Amygdala (tissue), 56 donors: ENCODE results near the gene FGF3.

Experiments used
- DNase-seq, 56 donors: peaks; one replicate each; lab custom pipeline; 2025; lab: John Stamatoyannopoulos, UW

FGF3 gene

GRCh38 chr11:69807106-69807815 lies 12.0 kb downstream of the FGF3 start:
- no peak for DNase-seq

- DNase-seq = no peak
These were observed 14.3 kb downstream of the FGF3 start for GRCh38 chr11:69804769-69805508.

GRCh38 chr11:69803604-69804218 lies 15.5 kb downstream of the FGF3 start:
- no peak for DNase-seq

GRCh38 chr11:69803022-69803421 lies 16.2 kb downstream of the FGF3 start:
- no peak for DNase-seq

GRCh38 chr11:69802590-69802989 lies 16.6 kb downstream of the FGF3 start:
- no peak for DNase-seq

- DNase-seq = peak in 2 of 56 donors; percentile 12
These were observed 17.5 kb downstream of the FGF3 start for GRCh38 chr11:69801513-69802335.

- no peak for DNase-seq
These were observed 18.9 kb downstream of the FGF3 start for GRCh38 chr11:69800278-69800677.

GRCh38 chr11:69799582-69799981 lies 19.6 kb downstream of the FGF3 start:
- no peak for DNase-seq

GRCh38 chr11:69799097-69799496 lies 20.1 kb downstream of the FGF3 start:
- no peak for DNase-seq

GRCh38 chr11:69797737-69798528 lies 21.3 kb downstream of the FGF3 start:
- no peak for DNase-seq

- peak in 1 of 56 donors; percentile 8 for DNase-seq
These were observed 22.1 kb downstream of the FGF3 start for GRCh38 chr11:69797156-69797555.

- DNase-seq = no peak
These were observed 23.2 kb downstream of the FGF3 start for GRCh38 chr11:69796063-69796462.

- DNase-seq = peak in 23 of 56 donors; percentile 1 to 52 (median 11)
These were observed 27.7 kb downstream of the FGF3 start for GRCh38 chr11:69791276-69792180.

- no peak for DNase-seq
These were observed 30.3 kb downstream of the FGF3 start for GRCh38 chr11:69788956-69789355.

GRCh38 chr11:69787906-69788305 lies 31.3 kb downstream of the FGF3 start:
- no peak for DNase-seq

- no peak for DNase-seq
These were observed 31.8 kb downstream of the FGF3 start for GRCh38 chr11:69787457-69787856.

- no peak for DNase-seq
These were observed 38.0 kb downstream of the FGF3 start for GRCh38 chr11:69781241-69781640.

- no peak for DNase-seq
These were observed 40.8 kb downstream of the FGF3 start for GRCh38 chr11:69778373-69778772.
